Right lobe of liver (tissue), 6 donors: ENCODE measurements around the gene VSNL1. TPM values are rescaled to one million over a fixed set of nuclear protein-coding genes. Genes with fewer than 3 reads are reported as not detected.

Experiments used
- ATAC-seq, 4 donors: fragments of 200-7000 bp; cut with Tn5 transposase; one replicate each; pipeline ENCODE4 v1.9.1; 2020; ENCODE audit warnings: mild to moderate bottlenecking in 4 of 4, moderate library complexity in 4 of 4
- DNase-seq, 3 donors: peaks; one replicate each; pipeline ENCODE4 v3.0.0-alpha.2; 2020
- H3K27ac ChIP-seq, 3 donors: fragments of 200-600 bp; one replicate each; pipeline ENCODE4 v1.8.0; 2022
- H3K27me3 ChIP-seq, 2 donors: fragments of 200-600 bp; one replicate each; pipeline ENCODE4 v1.8.0; 2022
- H3K36me3 ChIP-seq, 4 donors: fragments of 200-600 bp; sonication (generic) in 1 of 4; one replicate each; pipeline versions ENCODE4 v1.5.1 to v1.8.0; 2017 to 2022; ENCODE audit warnings: control low read depth in 1 of 4
- H3K4me1 ChIP-seq, 4 donors: fragments of 200-600 bp; sonication (generic) in 1 of 4; one replicate each; pipeline versions ENCODE4 v1.5.1 to v1.8.0; 2017 to 2022; ENCODE audit warnings: control low read depth in 1 of 4
- H3K4me3 ChIP-seq, 3 donors: fragments of 200-600 bp; one replicate each; pipeline ENCODE4 v1.8.0; 2022
- H3K9me3 ChIP-seq, 4 donors: fragments of 200-600 bp; sonication (generic) in 1 of 4; one replicate each; pipeline versions ENCODE4 v1.5.1 to v1.8.0; 2017 to 2022; ENCODE audit warnings: control low read depth in 1 of 4
- CTCF ChIP-seq, 4 donors: fragments of 200-600 bp in 3 of 4; fragments of 450-650 bp in 1 of 4; IDR thresholded peaks; one replicate each; pipeline versions ENCODE4 v1.5.1 to v1.8.0; 2016 to 2022; ENCODE audit warnings: antibody characterized with exemption in 4 of 4, mild to moderate bottlenecking in 2 of 4
- POLR2A ChIP-seq: fragments of 450-650 bp; IDR thresholded peaks from one replicate; pipeline ENCODE4 v1.6.1; 2017; ENCODE audit warnings: antibody characterized with exemption, mild to moderate bottlenecking
- WGBS: methylation state at CpG from one replicate; pipeline ENCODE4 v1.1.6; 2018; ENCODE audit warnings: low coverage, low lambda C conversion rate; ENCODE audit not compliant: insufficient coverage; ENCODE audit errors: missing lambda C conversion rate; 5-methylcytosine and 5-hydroxymethylcytosine counted together
- intact Hi-C, 2 donors: fragments of 100-400 bp; cut with DNase I; formaldehyde crosslinking; loops; one replicate each; pipeline versions ENCODE4 v1.11.2 to v1.14.1; 2022
- total RNA-seq, 6 experiments: library from RNA; depleted of rRNA in 2 of 6; stranded (reverse); fragments of >200 nt in 2 of 6; fragmentation: NEBNext Ultra II Directional in 3 of 6; extraction: Animal tissue kit (Norgen Biotek cat#: 25700) in 3 of 6; gene quantifications; one replicate each; pipeline versions ENCODE4 v1.1.0 to v1.2.4, GENCODE V29; 2016 to 2023
- donor health status: DM: no; HTN: yes; CAD: no.
- donor health status: DM: no; HTN: no; CAD: no.
- donor health status: DM: no; HTN: no; CAD: no.
- donor health status: DM: no; HTN: yes; CAD: no.
- donor health status: DM: no; HTN: yes; CAD: no.

The VSNL1 gene
- total RNA-seq, 6 experiments from 2014 or later: 2.1 to 12.1 (median 4.3) TPM

GRCh38 chr2:17660219-17660618 is 119.7 kb downstream of the VSNL1 start:
- ATAC-seq: no peak

GRCh38 chr2:17661460-17661859 is 121.0 kb downstream of the VSNL1 start:
- Histone ChIP-seq H3K9me3 (no peaks in the 10 kb centered on the region), H3K27me3 (no peaks in the 10 kb centered on the region), H3K27ac (no peak overlapping the region), H3K4me1 (no peaks in the 10 kb centered on the region), H3K4me3 (no peak overlapping the region), H3K36me3 (peaks cover 0 to 21% (median 4%) of the 10 kb centered on the region in 4 donors)
- DNase-seq: no peak
- no peak for ATAC-seq
- 86% methylated on average over 1 of the region's 1 CpG for WGBS
- intact Hi-C loops: no loop called here
- no peak for TF ChIP-seq CTCF (IDR thresholded peaks at IDR 0.05)
- no peak for TF ChIP-seq POLR2A

More at GRCh38 chr2:17660219-17660618, 119.7 kb downstream of the VSNL1 start:
- TF ChIP-seq CTCF (IDR thresholded peaks at IDR 0.05): no peak
- no peak for TF ChIP-seq POLR2A
- Histone ChIP-seq H3K4me3 (no peak overlapping the region), H3K36me3 (peaks cover 0 to 11% (median 0%) of the 10 kb centered on the region in 4 donors), H3K4me1 (no peaks in the 10 kb centered on the region), H3K27ac (no peak overlapping the region), H3K9me3 (no peaks in the 10 kb centered on the region), H3K27me3 (no peaks in the 10 kb centered on the region)
- intact Hi-C loops: no loop called here
- no peak for DNase-seq
- WGBS: 90% methylated on average over 4 of the region's 4 CpGs

- no peak for TF ChIP-seq POLR2A
- TF ChIP-seq CTCF (IDR thresholded peaks at IDR 0.05): no peak
- intact Hi-C loops: no loop called here
- peaks cover 0 to 21% (median 4%) of the 10 kb centered on the region in 4 donors for H3K36me3 ChIP-seq
These were observed 122.2 kb downstream of the VSNL1 start for GRCh38 chr2:17662723-17663122.

GRCh38 chr2:17664534-17664933 is 124.0 kb downstream of the VSNL1 start:
- H3K4me3 ChIP-seq: no peak overlapping the region
- H3K9me3 ChIP-seq: no peaks in the 10 kb centered on the region
- no peak for TF ChIP-seq POLR2A
- TF ChIP-seq CTCF (IDR thresholded peaks at IDR 0.05): no peak
- 100% methylated on average over 1 of the region's 1 CpG for WGBS
- no peak overlapping the region for H3K27ac ChIP-seq
- DNase-seq (no peak), ATAC-seq (no peak)
- peaks cover 0 to 27% (median 4%) of the 10 kb centered on the region in 4 donors for H3K36me3 ChIP-seq
- H3K4me1 ChIP-seq: no peaks in the 10 kb centered on the region
- intact Hi-C loops: no loop called here
- H3K27me3 ChIP-seq: no peaks in the 10 kb centered on the region

More at GRCh38 chr2:17662723-17663122, 122.2 kb downstream of the VSNL1 start:
- no peak for DNase-seq
- WGBS: 69% methylated on average over 1 of the region's 1 CpG
- H3K9me3 ChIP-seq: no peaks in the 10 kb centered on the region
- no peak overlapping the region for H3K27ac ChIP-seq
- no peaks in the 10 kb centered on the region for H3K27me3 ChIP-seq
- no peak for ATAC-seq
- no peak overlapping the region for H3K4me3 ChIP-seq
- H3K4me1 ChIP-seq: no peaks in the 10 kb centered on the region

- Histone ChIP-seq H3K27me3 (no peaks in the 10 kb centered on the region), H3K36me3 (peaks cover 0 to 34% (median 4%) of the 10 kb centered on the region in 4 donors), H3K9me3 (no peaks in the 10 kb centered on the region), H3K27ac (no peak overlapping the region), H3K4me1 (no peaks in the 10 kb centered on the region), H3K4me3 (no peak overlapping the region)
- WGBS: 92% methylated on average over 1 of the region's 1 CpG
- intact Hi-C loops: no loop called here
- no peak for TF ChIP-seq CTCF (IDR thresholded peaks at IDR 0.05)
- TF ChIP-seq POLR2A: no peak
- ATAC-seq: no peak
- no peak for DNase-seq
These were observed 127.4 kb downstream of the VSNL1 start for GRCh38 chr2:17667898-17668297.
